HG03095 (cell line): ENCODE results near the gene KCTD2.

Experiments used
- ATAC-seq: cut with Tn5 transposase; IDR thresholded peaks from one replicate; pipeline ENCODE4 v1.9.1; 2021; ENCODE audit warnings: moderate library complexity; ENCODE audit not compliant: unreplicated experiment

The KCTD2 gene

DNA sequence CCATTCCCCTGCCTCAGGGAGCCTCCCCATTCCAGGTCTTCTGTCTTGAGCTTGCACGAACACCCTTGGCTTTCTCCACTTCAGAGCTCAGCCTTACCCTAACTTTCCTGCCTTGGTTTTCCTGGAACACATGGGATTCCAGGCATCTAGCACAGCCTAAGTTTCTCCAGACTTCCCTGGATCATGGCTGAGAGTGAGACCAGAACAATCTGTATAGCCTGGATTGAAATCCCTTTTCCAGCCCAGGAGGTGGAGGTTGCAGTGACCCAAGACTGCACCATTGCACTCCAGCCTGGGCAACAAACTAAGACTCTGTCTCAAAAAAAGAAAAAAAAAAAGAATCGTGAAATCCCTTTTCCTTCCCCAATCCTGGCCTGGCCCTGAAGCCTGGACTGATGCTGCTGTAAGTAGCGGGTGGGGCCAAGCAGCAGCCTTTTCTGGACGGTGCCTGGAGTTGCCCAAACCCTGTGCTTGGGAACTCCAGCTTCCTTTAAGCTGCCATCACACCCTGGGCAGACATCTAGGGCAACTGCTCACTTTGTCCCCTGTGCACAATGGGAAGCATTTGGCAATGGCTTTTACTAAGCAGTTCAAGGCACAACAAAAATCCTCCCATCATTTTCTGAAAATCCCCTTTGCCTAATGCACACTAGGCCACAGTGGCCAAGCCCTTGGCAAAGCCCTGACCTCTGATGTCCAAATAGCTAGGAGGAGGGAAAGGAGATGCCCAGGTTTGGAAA is 28.7 kb downstream of the KCTD2 start:
- ATAC-seq = no peak

DNA sequence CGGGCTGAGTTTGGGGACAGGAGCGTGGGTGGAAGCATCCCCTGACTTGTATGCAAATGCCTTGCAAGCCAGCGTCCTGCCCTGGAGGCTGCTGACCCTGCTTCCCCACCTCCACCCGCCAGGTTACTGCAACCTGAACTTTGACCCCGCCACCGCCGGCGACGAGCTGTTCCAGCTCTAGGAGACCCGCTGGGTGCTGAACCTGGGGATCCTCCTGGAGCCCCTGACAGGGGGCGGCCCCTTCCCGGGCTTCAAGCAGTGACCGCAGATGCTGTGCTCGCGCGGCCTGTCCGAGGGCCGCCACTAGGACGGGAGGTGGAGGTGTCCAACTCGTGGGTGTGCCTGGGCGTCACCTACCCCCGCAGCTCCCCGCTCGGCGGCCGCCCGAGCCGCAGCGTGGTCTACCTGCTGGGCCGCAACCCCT is 30.1 kb downstream of the KCTD2 start:
- ATAC-seq = no peak

DNA sequence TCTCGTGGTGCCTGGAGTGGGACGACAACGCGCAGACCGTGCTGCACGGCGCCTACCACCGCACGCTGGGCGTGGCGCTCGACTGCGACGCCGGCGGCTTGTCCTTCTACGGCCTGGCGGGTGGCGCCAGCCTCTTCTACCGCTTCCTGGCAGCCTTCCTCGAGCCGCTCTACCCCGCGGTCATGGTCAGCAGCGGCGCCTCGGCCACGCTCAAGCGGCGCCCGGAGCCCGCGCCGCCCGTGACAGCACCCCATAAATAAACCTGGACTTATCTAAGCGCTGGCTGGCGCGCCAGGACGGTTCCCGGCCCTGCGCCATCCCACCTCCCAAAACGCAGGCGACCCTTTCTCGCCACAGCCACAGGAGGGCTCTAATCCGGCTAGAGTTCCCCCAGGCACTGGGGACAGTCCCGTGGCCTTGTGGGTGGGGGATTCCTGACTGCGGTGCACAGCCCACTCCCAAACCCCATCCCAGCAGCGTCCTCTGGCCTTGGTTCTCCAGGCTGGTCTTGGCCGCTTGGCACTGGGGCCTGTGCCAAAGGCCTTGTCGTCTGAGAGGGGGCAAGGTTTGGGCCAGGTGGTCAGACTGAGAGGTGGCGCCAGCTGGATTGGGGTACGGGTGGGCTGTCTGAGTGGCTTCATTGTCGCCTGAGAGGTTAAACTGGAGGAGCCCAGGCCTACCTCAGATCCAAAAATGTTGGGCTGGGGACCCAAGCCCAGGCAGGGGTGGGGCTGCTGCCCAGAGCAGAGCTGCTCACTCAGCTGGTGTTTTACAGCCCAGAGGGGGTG is 30.7 kb downstream of the KCTD2 start:
- no peak for ATAC-seq

DNA sequence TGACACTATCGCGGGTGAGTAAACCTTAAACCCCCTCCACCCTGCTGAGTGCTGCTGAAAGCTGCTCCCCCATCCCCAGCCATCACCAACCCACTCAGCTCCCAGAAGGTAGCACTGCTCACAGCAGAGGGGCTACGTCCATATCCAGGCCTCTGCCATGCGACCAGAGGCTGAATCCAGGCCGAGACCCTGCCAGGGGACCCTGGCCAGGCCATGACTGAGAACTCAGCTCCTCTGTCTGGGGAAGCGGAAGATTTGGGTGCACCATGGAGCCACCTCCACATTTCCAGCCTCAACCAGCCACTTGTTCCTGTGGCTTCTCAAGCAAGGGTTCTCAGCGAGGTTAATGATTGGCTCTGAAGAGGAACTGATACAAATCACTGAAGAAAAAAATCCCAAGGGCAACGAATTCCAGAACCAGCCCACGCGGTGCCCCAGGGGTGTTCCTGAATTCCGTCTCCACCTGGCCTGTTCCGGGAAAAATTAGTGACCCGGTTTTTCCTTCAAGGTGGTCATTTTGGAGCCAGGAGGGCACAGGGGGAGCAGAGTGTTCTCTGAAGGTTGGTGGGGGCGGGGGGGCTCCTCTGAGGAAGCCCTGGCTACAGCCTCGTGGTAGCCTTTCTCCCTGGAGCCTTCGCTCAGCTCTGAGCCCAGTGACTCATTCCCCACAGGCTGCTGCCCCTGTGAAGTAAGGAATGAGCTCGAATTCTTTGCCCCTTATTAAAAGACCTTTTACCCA is 31.4 kb downstream of the KCTD2 start:
- no peak for ATAC-seq

DNA sequence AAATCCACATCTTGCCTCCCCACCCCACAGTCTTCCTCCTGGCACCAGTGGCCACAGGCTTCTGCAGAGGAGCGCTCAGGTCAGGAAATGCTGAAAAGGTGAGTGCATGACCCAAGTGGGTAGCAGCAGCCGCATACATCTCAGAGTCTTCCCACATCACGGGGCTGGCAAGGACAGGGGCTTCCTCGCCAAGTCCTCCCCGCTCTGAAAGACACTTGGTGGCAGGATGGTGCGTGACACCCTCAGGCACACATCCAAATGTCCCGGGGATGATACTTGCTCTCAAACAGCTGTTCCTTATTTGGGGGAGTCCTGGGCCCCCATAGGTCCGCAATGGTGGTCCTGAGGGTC is 32.0 kb downstream of the KCTD2 start:
- ATAC-seq = no peak

DNA sequence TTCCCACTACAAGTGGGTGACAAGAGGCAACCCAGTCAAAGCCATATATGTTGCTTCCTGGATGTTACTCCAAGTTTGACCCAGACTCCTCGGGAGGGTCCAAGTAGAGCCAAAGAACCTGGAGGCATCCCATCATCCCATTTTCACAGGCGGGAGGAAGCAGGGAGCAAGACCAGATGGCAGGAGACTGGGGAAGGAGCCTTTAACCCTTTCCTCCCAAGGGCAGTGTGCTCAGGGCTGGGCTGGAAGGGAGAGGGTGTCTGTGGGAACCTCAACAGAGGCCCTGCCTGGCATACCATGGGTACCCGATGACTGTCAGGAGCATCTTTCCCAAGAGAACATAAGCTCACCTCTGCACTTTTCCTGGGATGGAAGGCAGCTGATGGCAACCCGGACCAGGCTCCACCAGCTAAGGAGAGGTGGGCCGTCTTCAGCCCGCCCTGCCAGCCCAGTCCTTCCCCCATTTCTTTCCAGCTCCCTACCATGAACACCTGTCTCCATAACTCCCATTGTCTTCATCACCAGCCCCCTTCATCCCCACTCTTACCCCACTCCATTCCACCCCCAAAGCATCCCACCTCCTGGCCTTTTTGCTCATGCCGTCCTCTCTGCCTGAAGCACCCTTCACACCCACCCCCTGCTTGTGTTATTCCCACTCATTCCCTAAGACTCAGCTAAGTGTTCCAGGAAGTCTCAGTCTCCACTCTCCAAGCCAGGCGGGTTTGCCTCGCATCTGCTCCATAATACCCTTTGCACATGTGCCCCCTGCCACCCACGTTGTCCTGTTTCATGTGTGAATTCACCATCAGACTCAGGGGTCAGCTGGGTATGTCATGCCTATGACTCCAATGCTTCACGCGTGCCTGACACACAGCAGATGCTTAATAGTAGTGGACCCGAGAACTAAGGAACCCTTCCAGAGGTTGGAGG is 34.9 kb downstream of the KCTD2 start:
- no peak for ATAC-seq

DNA sequence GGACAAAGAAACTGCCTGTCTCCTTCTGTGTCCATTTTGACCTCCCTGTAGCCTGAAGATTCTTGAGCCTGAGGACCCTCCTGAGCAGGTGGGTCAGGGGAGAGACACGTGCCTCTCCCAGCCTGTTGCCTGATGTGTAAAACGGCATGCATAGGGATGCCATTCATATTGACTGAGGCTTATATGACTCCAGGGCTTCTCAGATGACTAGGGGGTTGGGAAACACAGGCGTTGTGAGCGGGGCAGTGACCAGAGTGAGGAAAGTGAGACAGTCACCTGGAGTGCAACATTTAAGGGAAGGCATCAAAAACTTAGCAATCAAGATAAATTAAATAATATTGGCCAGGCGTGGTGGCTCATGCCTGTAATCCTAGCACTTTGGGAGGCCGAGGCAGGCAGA is 35.7 kb downstream of the KCTD2 start:
- ATAC-seq = no peak

DNA sequence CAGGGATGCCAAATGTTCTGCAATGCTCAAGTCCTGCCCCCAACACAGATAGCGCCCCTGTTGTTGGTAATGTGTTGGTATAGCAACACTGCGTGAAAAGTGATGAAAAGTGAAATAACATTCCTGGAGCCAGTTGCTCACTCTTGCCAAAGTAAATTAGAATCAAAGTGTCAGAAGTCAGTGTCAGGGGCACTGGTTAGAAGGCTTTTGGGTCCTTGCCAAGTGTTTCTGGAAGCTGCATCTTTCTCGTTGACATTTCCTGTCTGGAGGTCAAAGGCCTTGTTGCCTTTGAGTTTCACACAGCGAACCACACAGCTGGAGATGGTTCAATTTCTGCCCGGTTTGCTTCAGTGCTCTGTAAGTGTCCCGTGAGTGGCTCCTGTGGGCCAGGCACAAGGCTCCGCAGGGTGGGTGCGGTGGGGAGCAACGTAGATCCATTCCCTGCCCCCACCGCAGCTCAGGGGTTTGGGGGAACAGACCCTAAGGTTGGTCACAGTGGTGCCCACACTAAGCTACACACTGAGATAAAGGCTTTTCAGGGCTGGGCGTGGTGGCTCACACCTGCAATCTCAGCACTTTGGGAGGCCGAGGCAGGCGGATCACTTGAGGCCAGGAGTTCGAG is 37.1 kb downstream of the KCTD2 start:
- no peak for ATAC-seq

DNA sequence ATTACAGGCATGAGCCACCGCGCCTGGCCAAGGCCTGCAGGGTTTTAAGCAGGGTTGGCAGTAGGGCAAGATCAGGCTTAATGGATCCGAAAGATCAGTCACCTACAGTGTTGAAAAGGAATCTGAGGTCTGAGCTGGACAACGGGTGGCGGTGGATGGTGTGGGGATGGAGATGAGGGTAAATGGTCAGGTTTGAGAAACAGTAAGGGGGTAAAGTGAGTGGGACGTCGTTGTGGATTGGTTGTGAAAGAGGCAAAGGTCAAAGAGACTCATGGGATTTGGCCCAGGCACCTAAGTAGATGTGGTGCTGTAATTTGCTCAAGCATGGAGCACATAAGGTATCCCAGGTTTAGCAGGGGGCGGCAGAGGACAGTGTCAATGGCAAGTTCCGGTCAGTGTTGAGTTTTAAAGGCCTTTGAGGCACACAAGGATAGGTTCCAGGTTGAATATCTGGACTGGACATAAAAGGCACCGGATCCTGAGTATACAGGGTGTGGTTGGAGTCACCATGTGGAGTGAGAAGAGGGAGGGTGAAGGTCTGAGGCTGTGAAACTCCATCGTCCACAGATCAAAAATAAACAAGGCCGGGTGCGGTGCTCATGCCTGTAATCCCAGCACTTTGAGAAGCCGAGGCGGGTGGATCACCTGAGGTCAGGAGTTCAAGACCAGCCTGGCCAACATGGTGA is 39.6 kb downstream of the KCTD2 start:
- no peak for ATAC-seq

DNA sequence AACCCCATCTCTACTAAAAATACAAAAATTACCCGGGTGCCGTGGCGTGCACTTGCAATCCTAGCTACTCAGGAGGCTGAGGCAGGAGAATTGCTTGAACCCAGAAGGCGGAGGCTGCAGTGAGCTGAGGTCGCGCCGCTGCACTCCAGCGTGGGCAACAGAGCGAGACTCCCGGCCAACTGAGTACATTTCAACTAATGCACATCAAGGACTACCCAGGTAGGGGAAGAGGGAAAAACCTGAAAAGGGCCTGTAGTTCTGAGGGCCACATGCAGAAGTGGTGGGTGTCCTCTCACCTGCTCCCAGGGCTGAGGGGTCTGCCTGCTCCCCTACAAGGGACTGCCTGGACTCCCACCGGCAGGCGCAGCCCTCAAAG is 40.1 kb downstream of the KCTD2 start:
- ATAC-seq = no peak

DNA sequence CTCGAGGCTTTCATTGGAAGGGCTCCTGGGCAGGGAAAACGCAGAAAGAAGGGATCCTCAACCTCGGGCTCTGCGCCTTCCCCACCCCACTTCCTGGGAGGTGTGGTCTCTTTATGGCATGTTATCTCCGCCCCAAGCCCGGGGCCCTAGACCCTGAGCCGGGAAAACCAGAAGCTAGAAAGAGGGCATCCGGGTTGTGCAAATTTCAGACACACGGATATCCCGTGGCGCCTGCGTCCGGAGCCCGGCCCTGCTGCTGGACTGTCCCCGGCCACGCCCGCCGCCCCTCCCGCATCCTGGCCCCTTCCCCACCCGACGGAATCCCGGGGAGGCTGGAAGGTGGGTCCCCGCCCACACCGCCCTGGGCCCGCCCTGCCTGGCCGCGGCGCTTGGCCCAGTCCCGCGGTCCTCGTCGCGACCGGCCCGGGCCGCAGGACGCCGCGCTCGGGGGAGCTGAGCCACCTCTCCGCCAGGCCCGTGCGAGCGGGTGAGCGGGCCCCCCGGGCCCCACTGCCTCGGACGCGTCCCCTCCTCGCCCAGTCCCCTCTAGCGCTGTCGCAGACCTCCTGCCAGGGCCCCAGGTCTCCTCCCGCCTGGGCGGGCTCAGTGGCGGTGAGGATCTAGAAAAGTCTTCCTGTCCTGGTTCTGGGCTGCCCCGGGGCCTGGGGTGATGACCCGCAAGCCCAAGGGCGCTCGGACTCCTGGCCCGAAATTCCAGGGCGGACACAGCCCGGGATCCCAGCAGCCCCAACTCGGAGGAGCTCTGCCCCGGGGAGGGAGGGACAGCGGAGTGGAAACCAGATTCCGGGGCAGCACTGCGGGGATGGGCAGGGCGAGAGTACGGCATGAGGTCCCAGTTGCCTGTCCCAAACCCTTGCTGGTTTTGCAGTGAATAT is 40.8 kb downstream of the KCTD2 start, which contains the start of gene SLC16A5:
SLC16A5 (plus strand) TSS at position 397 of the 896 bp plus-strand sequence. CDS start 5,683 bp downstream, outside the sequence.
- peak; percentile 48 for ATAC-seq

DNA sequence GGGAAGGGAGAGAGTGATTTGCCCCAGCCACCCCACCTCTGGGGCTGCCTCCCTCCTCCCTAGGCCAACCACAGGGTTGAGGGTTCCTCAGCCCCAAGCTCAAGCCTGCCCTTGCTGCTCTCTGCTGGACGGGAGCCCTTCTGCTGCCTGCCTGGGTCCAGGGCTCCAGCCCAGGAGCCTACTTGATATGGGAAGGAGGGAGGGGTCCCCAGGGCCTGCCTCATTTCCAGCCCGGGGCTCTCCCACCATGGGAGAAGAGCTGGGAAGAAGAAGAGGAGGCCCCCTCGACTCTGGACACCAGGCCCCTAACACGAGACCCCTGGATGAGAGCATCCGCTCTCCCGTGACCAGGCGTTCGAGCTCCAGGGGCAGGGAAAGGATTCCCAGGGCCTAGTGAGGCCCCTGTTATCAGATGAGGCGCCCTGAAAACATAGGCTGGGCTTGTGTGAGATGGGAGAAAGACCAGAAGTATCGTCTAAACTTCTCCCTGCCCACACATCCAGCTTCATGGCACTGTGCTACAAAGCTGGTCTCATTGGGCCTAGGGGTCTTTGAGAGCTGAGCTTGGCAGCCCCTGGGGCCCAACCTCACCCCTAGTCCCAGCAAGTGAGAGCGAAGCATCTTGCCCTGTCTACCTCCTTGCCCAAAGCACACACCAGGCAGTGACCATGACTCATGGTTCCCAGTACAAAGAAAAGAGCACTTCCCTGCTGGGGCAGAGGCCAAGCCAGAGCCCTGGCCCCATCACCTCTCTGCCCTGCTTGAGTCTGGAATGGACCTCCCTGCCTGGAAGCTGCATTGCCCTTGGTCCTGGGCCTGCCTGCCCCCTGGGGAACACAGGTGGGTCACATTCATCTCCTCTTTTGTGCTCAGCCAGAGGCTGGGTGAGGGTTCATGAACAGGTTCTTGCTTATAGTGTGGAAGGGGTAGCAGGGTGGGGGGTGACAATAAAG is 41.7 kb downstream of the KCTD2 start:
- no peak for ATAC-seq

DNA sequence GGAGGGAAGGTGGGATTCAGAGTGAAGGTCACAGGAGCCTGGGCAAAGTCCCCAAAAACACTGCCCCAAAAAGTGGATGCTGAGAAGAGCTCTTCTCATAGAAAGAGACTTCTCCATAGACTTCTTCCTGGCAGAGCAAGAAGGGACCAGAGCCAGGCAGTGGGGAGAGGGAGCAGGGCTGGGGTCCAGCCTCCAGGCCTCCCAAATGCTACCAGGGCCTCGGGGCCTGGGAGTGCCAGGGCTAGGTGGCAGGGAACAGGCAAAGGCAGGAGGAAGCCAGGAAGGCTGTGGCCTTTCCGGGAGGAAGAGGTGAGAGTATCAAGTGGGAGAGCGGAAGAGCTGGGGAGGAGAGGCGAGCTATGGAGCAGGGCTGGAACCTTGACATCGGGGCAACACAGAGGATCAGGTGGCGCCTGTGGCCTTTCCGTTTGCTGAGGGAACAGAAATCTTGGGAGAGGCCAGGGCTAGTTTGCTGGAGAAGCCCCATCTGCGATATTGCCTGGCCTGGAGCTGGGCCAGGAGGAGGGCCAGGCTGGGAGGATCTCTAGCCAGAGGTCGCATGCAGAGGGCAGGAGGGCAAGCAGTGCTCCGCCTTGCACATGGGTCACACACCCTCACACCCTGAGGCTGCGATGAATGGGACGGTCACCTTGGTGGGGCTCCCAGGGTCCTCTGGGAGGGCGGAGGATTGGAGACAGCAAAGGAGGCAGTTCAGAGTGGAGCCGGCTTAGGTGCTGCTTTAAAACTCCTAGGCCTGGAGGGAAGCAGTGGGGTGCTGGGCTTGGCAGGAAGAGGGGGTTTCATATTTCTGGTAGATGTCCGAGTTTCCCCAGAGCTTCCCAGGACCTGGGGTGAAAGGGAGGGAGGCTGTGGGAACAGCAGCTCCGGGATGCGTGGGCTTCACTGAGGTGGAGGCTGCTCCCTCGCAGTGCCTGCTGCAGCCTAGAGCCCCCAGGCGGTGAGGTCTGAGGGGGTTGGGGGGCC is 44.1 kb downstream of the KCTD2 start:
- ATAC-seq = no peak

DNA sequence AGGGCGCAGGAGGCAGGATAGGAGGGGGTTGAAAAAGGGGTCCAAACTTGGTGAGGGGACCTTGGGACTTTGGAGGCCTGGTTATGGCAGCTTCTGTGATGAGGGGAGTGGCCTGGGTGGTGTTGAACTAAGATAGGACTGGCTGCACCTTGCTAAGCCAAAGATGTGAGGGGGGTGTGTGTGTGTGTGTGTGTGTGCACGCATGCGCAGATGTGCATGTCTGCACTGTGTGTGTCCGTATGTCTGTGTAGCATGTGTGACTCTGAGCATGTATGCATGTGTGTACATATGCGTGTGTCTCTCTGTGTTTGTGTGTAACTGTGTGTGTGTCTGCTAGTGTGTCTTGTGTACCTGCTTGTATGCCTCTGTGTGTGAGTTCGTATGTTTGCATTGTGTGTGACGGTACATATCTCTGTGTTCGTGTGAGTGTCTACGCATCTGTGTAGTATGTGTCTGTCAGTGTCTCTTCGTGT is 44.9 kb downstream of the KCTD2 start:
- no peak for ATAC-seq

DNA sequence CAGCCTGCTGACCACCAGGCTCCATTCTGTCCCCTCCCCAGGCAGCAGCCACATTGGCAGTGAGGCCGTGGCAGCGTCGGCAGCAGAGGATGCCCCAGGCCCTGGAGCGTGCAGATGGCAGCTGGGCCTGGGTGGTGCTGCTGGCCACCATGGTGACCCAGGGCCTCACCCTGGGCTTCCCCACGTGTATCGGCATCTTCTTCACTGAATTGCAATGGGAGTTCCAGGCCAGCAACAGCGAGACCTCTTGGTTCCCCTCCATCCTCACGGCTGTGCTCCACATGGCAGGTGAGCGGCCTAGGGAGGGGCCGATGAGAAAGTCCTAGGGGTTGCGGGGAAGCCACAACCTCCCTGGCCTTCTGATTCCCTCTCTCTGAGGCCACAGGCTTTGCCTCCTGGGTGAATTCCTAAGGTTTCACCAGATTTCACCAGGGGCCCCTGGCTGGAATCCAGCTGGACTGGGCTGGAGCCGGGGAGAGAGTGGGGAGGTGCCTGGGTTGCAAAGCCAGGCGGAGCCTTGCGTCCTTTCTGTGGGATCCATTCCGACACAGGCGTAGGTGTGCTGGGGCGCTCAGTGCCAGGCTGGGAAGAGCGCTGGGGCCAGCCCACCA is 46.6 kb downstream of the KCTD2 start:
- ATAC-seq = no peak
